Uterus (tissue), 2 donors: ENCODE measurements around the gene KLHL40.

Experiments
- CTCF ChIP-seq, 4 experiments: fragments of 200-600 bp in 2 of 4; fragments of 450-650 bp in 2 of 4; sonication (generic) in 2 of 4; IDR thresholded peaks; one replicate each; pipeline ENCODE4 v1.5.1; 2016 to 2019; ENCODE audit warnings: antibody characterized with exemption in 4 of 4, mild to moderate bottlenecking in 2 of 4, moderate library complexity in 1 of 4
- POLR2A ChIP-seq, 2 donors: fragments of 450-650 bp; IDR thresholded peaks; one replicate each; pipeline ENCODE4 v1.6.1; 2016; ENCODE audit warnings: antibody characterized with exemption in 2 of 2, mild to moderate bottlenecking in 1 of 2, moderate library complexity in 1 of 2

- no peak for TF ChIP-seq CTCF (IDR thresholded peaks at IDR 0.05)
- TF ChIP-seq POLR2A (IDR thresholded peaks at IDR 0.05): no peak
These were observed 19.0 kb downstream of the KLHL40 start for GRCh38 chr3:42704136-42704841.
